ENCODE results near the gene SGMS2.

Gene SGMS2

DNA sequence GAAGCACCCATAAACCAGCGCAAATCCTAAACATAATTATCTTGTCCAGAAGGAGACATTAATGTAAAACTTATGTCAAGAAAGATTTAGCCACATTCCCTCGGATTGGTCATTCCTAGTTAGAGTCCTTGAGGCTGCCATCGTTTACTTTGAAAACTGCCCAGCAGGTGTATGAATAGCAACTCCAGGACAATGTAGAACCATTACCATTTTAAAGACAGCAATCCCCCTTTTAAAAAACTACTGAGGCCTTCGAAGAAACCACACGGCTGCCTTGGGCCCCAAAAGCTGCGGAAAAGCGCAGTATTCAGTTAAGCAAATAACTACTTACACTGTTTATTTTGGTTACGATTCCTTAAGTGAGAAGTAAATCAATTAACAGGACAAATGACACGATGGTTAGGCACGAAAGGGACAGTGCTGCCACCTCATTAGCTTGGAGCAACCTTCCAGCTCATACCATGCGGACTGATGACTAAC lies 822 bp upstream of the SGMS2 start:
- no peaks in the 10 kb centered on the region for H3K36me3 ChIP-seq (ENCODE audit: control insufficient read depth in 2 of 2, insufficient read depth in 1 of 2, low read length in 2 of 2)
- peak overlapping the region; percentile 93 for H3K27ac ChIP-seq (ENCODE audit: extremely low read depth, low read depth, low read length)
- peak overlapping the region; percentile 74 for H3K4me3 ChIP-seq (ENCODE audit: low read depth, low read length)
- no peaks in the 10 kb centered on the region for H3K9me3 ChIP-seq (ENCODE audit: control insufficient read depth, insufficient read depth, low read depth, low read length)
- ChIA-PET CTCF (interaction anchor here (0.6 to 0.7 kb wide), 4 partner anchors 66 to 542 kb away, joined by 3 to 6 read pairs (median 3); no protein-coding TSS in a partner anchor), POLR2A (interaction anchor here (1.1 kb wide), 1 partner anchor 40 kb away, joined by 4 read pairs; no protein-coding TSS in a partner anchor)
- peak; percentile 54; the same call in 1 of the 2 replicates for TF ChIP-seq ZNF366 (tag by site-specific recombination; conservative IDR thresholded peaks at IDR 0.05)
- peak; percentile 91 for TF ChIP-seq FEZF1 (tag by site-specific recombination; IDR thresholded peaks at IDR 0.05)
- TF ChIP-seq WT1 (tag by site-specific recombination; IDR thresholded peaks at IDR 0.05): peak; percentile 50; the same call in 1 of the 2 replicates
- peak; percentile 42; the same call in 1 of the 2 replicates for TF ChIP-seq ZNF843 (tag by site-specific recombination; IDR thresholded peaks at IDR 0.05)
- peak; percentile 29; the same call in 1 of the 2 replicates for TF ChIP-seq MZF1 (tag by site-specific recombination; IDR thresholded peaks at IDR 0.05; ENCODE audit: borderline replicate concordance)
- TF ChIP-seq ZNF266 (tag by site-specific recombination; IDR thresholded peaks at IDR 0.05; ENCODE audit: low read depth): no peak
- TF ChIP-seq ZNF335 (tag by site-specific recombination; conservative IDR thresholded peaks at IDR 0.05): peak; percentile 80; the same call in 1 of the 2 replicates
- TF ChIP-seq, protein P1, sequence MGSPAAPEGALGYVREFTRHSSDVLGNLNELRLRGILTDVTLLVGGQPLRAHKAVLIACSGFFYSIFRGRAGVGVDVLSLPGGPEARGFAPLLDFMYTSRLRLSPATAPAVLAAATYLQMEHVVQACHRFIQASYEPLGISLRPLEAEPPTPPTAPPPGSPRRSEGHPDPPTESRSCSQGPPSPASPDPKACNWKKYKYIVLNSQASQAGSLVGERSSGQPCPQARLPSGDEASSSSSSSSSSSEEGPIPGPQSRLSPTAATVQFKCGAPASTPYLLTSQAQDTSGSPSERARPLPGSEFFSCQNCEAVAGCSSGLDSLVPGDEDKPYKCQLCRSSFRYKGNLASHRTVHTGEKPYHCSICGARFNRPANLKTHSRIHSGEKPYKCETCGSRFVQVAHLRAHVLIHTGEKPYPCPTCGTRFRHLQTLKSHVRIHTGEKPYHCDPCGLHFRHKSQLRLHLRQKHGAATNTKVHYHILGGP (tag by site-specific recombination; IDR thresholded peaks at IDR 0.05): peak; percentile 68
- peak; percentile 33; the same call in 1 of the 2 replicates for TF ChIP-seq OSR2 (tag by site-specific recombination; IDR thresholded peaks at IDR 0.05)
- TF ChIP-seq ZNF529 (tag by site-specific recombination; IDR thresholded peaks at IDR 0.05; ENCODE audit: insufficient replicate concordance): no peak
- TF ChIP-seq, protein P2, sequence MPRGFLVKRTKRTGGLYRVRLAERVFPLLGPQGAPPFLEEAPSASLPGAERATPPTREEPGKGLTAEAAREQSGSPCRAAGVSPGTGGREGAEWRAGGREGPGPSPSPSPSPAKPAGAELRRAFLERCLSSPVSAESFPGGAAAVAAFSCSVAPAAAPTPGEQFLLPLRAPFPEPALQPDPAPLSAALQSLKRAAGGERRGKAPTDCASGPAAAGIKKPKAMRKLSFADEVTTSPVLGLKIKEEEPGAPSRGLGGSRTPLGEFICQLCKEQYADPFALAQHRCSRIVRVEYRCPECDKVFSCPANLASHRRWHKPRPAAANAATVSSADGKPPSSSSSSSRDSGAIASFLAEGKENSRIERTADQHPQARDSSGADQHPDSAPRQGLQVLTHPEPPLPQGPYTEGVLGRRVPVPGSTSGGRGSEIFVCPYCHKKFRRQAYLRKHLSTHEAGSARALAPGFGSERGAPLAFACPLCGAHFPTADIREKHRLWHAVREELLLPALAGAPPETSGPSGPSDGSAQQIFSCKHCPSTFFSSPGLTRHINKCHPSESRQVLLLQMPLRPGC (tag by site-specific recombination; IDR thresholded peaks at IDR 0.05): peak; percentile 42; the same call in 1 of the 2 replicates
- TF ChIP-seq GLI2 (tag by site-specific recombination; IDR thresholded peaks at IDR 0.05; ENCODE audit: borderline replicate concordance, low read depth): 0 out of 2 replicates have a peak, but pooled peaks have one; percentile 45
- TF ChIP-seq ZBTB20 (tag by site-specific recombination; IDR thresholded peaks at IDR 0.05): no peak
- H3K4me1 ChIP-seq (ENCODE audit: control insufficient read depth, insufficient read depth, low read length): no peaks in the 10 kb centered on the region; the same call in 1 of the 2 replicates

DNA sequence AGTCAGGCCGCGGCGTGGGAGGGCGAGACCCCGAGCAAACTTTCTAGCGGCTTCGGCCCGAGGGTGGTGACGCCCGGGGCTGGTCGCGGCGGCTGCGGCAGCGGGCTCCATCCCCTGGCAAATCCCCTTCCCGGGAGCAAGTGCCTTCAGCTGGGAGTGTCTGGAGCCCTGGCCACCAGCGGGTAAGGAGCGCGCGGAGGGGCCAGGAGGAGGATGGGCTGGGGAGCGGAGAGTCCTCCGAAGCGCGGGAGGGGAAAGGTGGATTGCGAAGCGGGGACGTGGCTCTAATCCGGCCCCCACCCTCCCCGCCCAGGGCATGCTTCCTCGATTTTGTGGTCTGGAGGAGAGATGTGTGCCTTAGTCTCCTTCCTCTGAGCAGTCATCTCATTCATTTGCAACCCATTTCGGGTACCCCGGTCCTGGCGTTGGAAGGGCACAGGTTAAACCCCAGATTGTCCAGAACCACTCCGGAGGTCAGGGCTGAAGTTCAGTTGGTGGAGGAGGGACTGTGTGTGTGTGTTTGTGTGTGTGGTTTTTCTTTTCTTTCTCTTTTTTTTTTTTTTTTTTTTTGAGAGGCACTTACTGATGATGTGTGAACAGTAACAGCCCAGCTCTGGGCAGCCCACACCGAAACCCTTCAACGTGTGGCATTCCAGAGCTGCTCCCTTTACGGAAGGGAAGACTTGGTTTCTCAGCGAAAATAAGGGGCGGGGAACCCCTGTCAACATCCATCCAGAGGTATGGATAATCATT lies 516 bp downstream of the SGMS2 start:
- peak overlapping the region; percentile 93 for H3K27ac ChIP-seq (ENCODE audit: extremely low read depth, low read depth, low read length)
- ChIA-PET CTCF (no interaction called here), POLR2A (interaction anchor here (0.7 to 1.1 kb wide), 2 partner anchors 39 to 71 kb away, joined by 4 to 8 read pairs; no protein-coding TSS in a partner anchor)
- peaks cover 0 to 5% of the 10 kb centered on the region in 2 experiments; a peak in 1 of 3 replicates for H3K36me3 ChIP-seq (ENCODE audit: control insufficient read depth in 2 of 2, insufficient read depth in 1 of 2, low read length in 2 of 2)
- no peaks in the 10 kb centered on the region for H3K9me3 ChIP-seq (ENCODE audit: control insufficient read depth, insufficient read depth, low read depth, low read length)
- peak overlapping the region; percentile 74 for H3K4me3 ChIP-seq (ENCODE audit: low read depth, low read length)
- no peaks in the 10 kb centered on the region; the same call in 1 of the 2 replicates for H3K4me1 ChIP-seq (ENCODE audit: control insufficient read depth, insufficient read depth, low read length)
- TF ChIP-seq ZNF473 (tag by site-specific recombination; IDR thresholded peaks at IDR 0.05) (no peak), ZIC2 (tag by site-specific recombination; IDR thresholded peaks at IDR 0.05) (no peak), ZNF37A (tag by site-specific recombination; IDR thresholded peaks at IDR 0.05) (no peak), ZNF24 (tag by site-specific recombination; IDR thresholded peaks at IDR 0.05) (no peak), ZNF221 (tag by site-specific recombination; IDR thresholded peaks at IDR 0.05; ENCODE audit: borderline replicate concordance) (no peak), ZNF16 (tag by site-specific recombination; IDR thresholded peaks at IDR 0.05; ENCODE audit: low read depth) (no peak), ZNF274 (IDR thresholded peaks at IDR 0.05; ENCODE audit: low read length) (no peak), ZNF274 (tag by site-specific recombination; IDR thresholded peaks at IDR 0.05; ENCODE audit: borderline replicate concordance) (no peak), KLF1 (tag by site-specific recombination; IDR thresholded peaks at IDR 0.05) (no peak), MZF1 (tag by site-specific recombination; IDR thresholded peaks at IDR 0.05; ENCODE audit: borderline replicate concordance) (0 out of 2 replicates have a peak, but pooled peaks have one; percentile 17), GLIS2 (tag by site-specific recombination; IDR thresholded peaks at IDR 0.05) (peak; percentile 66), BCL11B (tag by site-specific recombination; IDR thresholded peaks at IDR 0.05; ENCODE audit: low read depth) (no peak), ZNF138 (tag by site-specific recombination; IDR thresholded peaks at IDR 0.05; ENCODE audit: borderline replicate concordance) (no peak)
- TF ChIP-seq, protein P3, sequence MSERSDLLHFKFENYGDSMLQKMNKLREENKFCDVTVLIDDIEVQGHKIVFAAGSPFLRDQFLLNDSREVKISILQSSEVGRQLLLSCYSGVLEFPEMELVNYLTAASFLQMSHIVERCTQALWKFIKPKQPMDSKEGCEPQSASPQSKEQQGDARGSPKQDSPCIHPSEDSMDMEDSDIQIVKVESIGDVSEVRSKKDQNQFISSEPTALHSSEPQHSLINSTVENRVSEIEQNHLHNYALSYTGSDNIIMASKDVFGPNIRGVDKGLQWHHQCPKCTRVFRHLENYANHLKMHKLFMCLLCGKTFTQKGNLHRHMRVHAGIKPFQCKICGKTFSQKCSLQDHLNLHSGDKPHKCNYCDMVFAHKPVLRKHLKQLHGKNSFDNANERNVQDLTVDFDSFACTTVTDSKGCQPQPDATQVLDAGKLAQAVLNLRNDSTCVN (tag by site-specific recombination; optimal IDR thresholded peaks at IDR 0.05): peak; percentile 86
- TF ChIP-seq, protein P4, sequence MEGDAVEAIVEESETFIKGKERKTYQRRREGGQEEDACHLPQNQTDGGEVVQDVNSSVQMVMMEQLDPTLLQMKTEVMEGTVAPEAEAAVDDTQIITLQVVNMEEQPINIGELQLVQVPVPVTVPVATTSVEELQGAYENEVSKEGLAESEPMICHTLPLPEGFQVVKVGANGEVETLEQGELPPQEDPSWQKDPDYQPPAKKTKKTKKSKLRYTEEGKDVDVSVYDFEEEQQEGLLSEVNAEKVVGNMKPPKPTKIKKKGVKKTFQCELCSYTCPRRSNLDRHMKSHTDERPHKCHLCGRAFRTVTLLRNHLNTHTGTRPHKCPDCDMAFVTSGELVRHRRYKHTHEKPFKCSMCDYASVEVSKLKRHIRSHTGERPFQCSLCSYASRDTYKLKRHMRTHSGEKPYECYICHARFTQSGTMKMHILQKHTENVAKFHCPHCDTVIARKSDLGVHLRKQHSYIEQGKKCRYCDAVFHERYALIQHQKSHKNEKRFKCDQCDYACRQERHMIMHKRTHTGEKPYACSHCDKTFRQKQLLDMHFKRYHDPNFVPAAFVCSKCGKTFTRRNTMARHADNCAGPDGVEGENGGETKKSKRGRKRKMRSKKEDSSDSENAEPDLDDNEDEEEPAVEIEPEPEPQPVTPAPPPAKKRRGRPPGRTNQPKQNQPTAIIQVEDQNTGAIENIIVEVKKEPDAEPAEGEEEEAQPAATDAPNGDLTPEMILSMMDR (tag by site-specific recombination; IDR thresholded peaks at IDR 0.05): no peak

Data from HEK293 (cell line).